ENCODE measurements around the gene MUC22. TPM values are rescaled to one million over a fixed set of nuclear protein-coding genes. Genes with fewer than 3 reads are reported as not detected.

Gene MUC22
- total and polyA plus RNA-seq, 2 of the 4 experiments (the other 2 are of a cell fraction) = 0.02 TPM; not detected in 1

DNA sequence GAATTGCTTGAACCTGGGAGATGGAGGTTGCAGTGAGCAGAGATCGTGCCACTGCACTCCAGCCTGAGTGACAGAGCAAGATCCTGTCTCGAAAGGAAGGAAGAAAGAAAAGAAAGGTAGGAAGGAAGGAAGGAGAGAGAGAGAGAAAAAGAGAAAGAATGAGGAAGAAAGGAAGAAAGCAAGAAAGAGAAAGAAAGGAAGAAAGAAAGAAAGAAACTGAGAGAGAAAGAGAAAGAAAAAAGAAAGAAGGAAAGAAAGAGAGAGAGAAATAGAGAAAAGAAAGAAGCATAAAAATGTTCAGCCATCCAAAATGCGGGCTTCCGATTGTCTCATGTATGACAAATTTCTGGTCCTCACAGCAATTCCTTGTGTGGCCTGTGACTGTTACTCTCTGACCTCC lies 22.8 kb downstream of the MUC22 start:
- Histone ChIP-seq H3K79me1 (ENCODE audit: low read depth in 1 of 2, low read length in 2 of 2) (no peaks in the 10 kb centered on the region), H4K5ac (ENCODE audit: low read depth, low read length) (no peak overlapping the region), H3K9me1 (ENCODE audit: insufficient read depth, low read length) (peaks cover 9% of the 10 kb centered on the region; the same call in 1 of the 2 replicates), H3K4me2 (ENCODE audit: low read depth, low read length) (no peak overlapping the region), H4K20me1 (ENCODE audit: insufficient read depth, low read length) (no peaks in the 10 kb centered on the region), H2BK5ac (ENCODE audit: low read depth, low read length, poor library complexity, severe bottlenecking) (no peak overlapping the region), H4K8ac (ENCODE audit: low read depth in 2 of 2, low read length in 2 of 2) (no peak overlapping the region), H3K9me3 (ENCODE audit: control insufficient read depth, insufficient read depth, low read length) (no peaks in the 10 kb centered on the region), H2BK15ac (ENCODE audit: low read depth, low read length) (no peak overlapping the region), H3K14ac (replicated peaks; ENCODE audit: low read depth, low read length) (no peak overlapping the region), H3K4me1 (ENCODE audit: control insufficient read depth, insufficient read depth, low read length) (peaks cover 8% of the 10 kb centered on the region), H4K91ac (ENCODE audit: insufficient read depth, low read depth, low read length) (no peak overlapping the region), H3K27me3 (ENCODE audit: control insufficient read depth, insufficient read depth, low read length) (no peaks in the 10 kb centered on the region; the same call in none of the 2 replicates), H2AK9ac (replicated peaks; ENCODE audit: low read depth, low read length, poor library complexity) (no peak overlapping the region), H2AFZ (replicated peaks; ENCODE audit: low read length, poor library complexity) (no peak overlapping the region), H3K23ac (ENCODE audit: low read depth, low read length) (no peak overlapping the region), H3K36me3 (ENCODE audit: control insufficient read depth, insufficient read depth, low read length) (no peaks in the 10 kb centered on the region), H2BK120ac (ENCODE audit: low read depth, low read length) (no peak overlapping the region), H3K9ac (ENCODE audit: low read depth, low read length) (no peak overlapping the region), H3K56ac (ENCODE audit: extremely low read depth, insufficient read depth, low read length) (no peak overlapping the region), H2AK5ac (ENCODE audit: low read depth, low read length) (no peak overlapping the region), H2BK20ac (ENCODE audit: low read depth, low read length) (no peak overlapping the region), H3K27ac (ENCODE audit: insufficient read depth, low read length) (no peak overlapping the region), H3K4ac (ENCODE audit: low read depth, low read length) (no peak overlapping the region), H3K18ac (ENCODE audit: low read depth, low read length) (no peak overlapping the region), H3K4me3 (ENCODE audit: insufficient read depth, low read depth, low read length) (no peak overlapping the region)
- no TSS peak for BruUV-seq (replicated peaks)
- TF ChIP-seq NFE2L2 (IDR thresholded peaks at IDR 0.05; ENCODE audit: low read depth, low read length) (no peak), CHD1 (IDR thresholded peaks at IDR 0.05; ENCODE audit: low read depth, low read length) (no peak), SMC3 (IDR thresholded peaks at IDR 0.05; ENCODE audit: low read depth, low read length) (no peak), RCOR1 (IDR thresholded peaks at IDR 0.05; ENCODE audit: insufficient replicate concordance, low read length) (no peak), MAFK (IDR thresholded peaks at IDR 0.05; ENCODE audit: low read depth, low read length) (no peak), CEBPB (IDR thresholded peaks at IDR 0.05; ENCODE audit: low read depth, low read length) (no peak), RFX5 (IDR thresholded peaks at IDR 0.05; ENCODE audit: low read depth, low read length) (no peak), RAD21 (IDR thresholded peaks at IDR 0.05; ENCODE audit: low read length) (no peak), FOS (IDR thresholded peaks at IDR 0.05; ENCODE audit: low read depth, low read length) (no peak), MAZ (IDR thresholded peaks at IDR 0.05; ENCODE audit: borderline replicate concordance, low read depth, low read length) (no peak), MXI1 (IDR thresholded peaks at IDR 0.05; ENCODE audit: borderline replicate concordance, low read depth, low read length) (no peak), POLR2A (IDR thresholded peaks at IDR 0.05; ENCODE audit: low read depth, low read length) (no peak)
- TF ChIP-seq, protein P1, sequence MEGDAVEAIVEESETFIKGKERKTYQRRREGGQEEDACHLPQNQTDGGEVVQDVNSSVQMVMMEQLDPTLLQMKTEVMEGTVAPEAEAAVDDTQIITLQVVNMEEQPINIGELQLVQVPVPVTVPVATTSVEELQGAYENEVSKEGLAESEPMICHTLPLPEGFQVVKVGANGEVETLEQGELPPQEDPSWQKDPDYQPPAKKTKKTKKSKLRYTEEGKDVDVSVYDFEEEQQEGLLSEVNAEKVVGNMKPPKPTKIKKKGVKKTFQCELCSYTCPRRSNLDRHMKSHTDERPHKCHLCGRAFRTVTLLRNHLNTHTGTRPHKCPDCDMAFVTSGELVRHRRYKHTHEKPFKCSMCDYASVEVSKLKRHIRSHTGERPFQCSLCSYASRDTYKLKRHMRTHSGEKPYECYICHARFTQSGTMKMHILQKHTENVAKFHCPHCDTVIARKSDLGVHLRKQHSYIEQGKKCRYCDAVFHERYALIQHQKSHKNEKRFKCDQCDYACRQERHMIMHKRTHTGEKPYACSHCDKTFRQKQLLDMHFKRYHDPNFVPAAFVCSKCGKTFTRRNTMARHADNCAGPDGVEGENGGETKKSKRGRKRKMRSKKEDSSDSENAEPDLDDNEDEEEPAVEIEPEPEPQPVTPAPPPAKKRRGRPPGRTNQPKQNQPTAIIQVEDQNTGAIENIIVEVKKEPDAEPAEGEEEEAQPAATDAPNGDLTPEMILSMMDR (conservative IDR thresholded peaks at IDR 0.05; ENCODE audit: low read depth, low read length) = no peak
- TF ChIP-seq, protein P2, sequence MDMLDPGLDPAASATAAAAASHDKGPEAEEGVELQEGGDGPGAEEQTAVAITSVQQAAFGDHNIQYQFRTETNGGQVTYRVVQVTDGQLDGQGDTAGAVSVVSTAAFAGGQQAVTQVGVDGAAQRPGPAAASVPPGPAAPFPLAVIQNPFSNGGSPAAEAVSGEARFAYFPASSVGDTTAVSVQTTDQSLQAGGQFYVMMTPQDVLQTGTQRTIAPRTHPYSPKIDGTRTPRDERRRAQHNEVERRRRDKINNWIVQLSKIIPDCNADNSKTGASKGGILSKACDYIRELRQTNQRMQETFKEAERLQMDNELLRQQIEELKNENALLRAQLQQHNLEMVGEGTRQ (IDR thresholded peaks at IDR 0.05; ENCODE audit: low read depth, low read length) = no peak
- TF ChIP-seq, protein P3, sequence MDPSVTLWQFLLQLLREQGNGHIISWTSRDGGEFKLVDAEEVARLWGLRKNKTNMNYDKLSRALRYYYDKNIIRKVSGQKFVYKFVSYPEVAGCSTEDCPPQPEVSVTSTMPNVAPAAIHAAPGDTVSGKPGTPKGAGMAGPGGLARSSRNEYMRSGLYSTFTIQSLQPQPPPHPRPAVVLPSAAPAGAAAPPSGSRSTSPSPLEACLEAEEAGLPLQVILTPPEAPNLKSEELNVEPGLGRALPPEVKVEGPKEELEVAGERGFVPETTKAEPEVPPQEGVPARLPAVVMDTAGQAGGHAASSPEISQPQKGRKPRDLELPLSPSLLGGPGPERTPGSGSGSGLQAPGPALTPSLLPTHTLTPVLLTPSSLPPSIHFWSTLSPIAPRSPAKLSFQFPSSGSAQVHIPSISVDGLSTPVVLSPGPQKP (IDR thresholded peaks at IDR 0.05; ENCODE audit: borderline replicate concordance, low read depth, low read length) = no peak
- ChIA-PET CTCF (no interaction called here), POLR2A (ENCODE audit: unreplicated experiment) (no interaction called here)
- 80% methylated on average over 1 of the region's 4 CpGs; no CpG with 5 or more reads in 1 of the 2 experiments for WGBS, 2 experiments (ENCODE audit: extremely low coverage in 2 of 2, insufficient read length in 1 of 2)
- DNase-seq = no peak
- in situ Hi-C loops (cut with MboI; ENCODE audit: low sequenced_read_pairs) (no loop called here), intact Hi-C loops (cut with micrococcal nuclease) (no loop called here), dilution Hi-C loops (cut with HindIII; ENCODE audit: low sequenced_read_pairs, unreplicated experiment) (no loop called here)
- ATAC-seq (ENCODE audit: low read depth) = no peak

Measured in IMR-90 (cell line).